Panc1 (cell line): Measurements from ENCODE around the gene NIPA2.

Source experiments
- CTCF ChIP-seq: fragments of 450-650 bp; IDR thresholded peaks from 2 replicates; pipeline ENCODE4 v1.5.1; 2017; ENCODE audit warnings: mild to moderate bottlenecking
- REST ChIP-seq, 2 experiments: IDR thresholded peaks; 2 replicates each; pipeline ENCODE4 v1.6.1; 2011 to 2012; ENCODE audit warnings: low read depth in 2 of 2, control low read depth in 1 of 2, low read length in 1 of 2, mild to moderate bottlenecking in 1 of 2, moderate library complexity in 1 of 2; ENCODE audit not compliant: insufficient read depth in 1 of 2
- SIN3A ChIP-seq: IDR thresholded peaks from 2 replicates; pipeline ENCODE4 v1.6.1; 2012; ENCODE audit warnings: low read depth, mild to moderate bottlenecking, low read length, moderate library complexity, borderline replicate concordance; ENCODE audit not compliant: insufficient read depth
- TCF7L2 ChIP-seq: IDR thresholded peaks from 2 replicates; pipeline ENCODE4 v1.6.1; 2011; ENCODE audit warnings: mild to moderate bottlenecking, low read depth, low read length, inconsistent platforms

GRCh38 chr15:22915866-22916515, 77.5 kb downstream of the NIPA2 start:
- no peak for TF ChIP-seq CTCF
- no peak for TF ChIP-seq TCF7L2
- TF ChIP-seq SIN3A, result no peak
- TF ChIP-seq REST (IDR thresholded peaks at IDR 0.05; ENCODE audit: insufficient read depth in 1 of 2, low read depth in 2 of 2, low read length in 1 of 2), result no peak
